ENCODE measurements around the gene PRICKLE2.

- TF ChIP-seq CTCF (conservative IDR thresholded peaks at IDR 0.05; ENCODE audit: low read depth, low read length), result no peak
- TF ChIP-seq EZH2 (IDR thresholded peaks at IDR 0.05; ENCODE audit: borderline replicate concordance, low read depth, low read length, poor library complexity, severe bottlenecking), result no peak
Measured at GRCh38 chr3:64105816-64106215, 119.5 kb downstream of the PRICKLE2 start.

Data from A673 (cell line).